Naive thymus-derived CD4-positive, alpha-beta T cell (primary cell): Measurements from ENCODE around the gene ATXN3. TPM values are rescaled to one million over a fixed set of nuclear protein-coding genes. Genes with fewer than 3 reads are reported as not detected.

Source experiments
- ATAC-seq: fragments of 150-1000 bp; cut with Tn5 transposase; 2 replicates; pipeline ENCODE4 v1.10.0; 2021; ENCODE audit warnings: mild to moderate bottlenecking, moderate library complexity
- CTCF ChIA-PET: fragments of 350-600 bp; sonication (Branson Sonifier 250); formaldehyde crosslinking; loops from one replicate; lab custom pipeline; 2021; ENCODE audit warnings: antibody characterized with exemption; lab: Charles Lee
- POLR2A ChIA-PET: fragments of 350-600 bp; sonication (Branson Sonifier 250); formaldehyde crosslinking; loops from one replicate; lab custom pipeline; 2021; ENCODE audit warnings: antibody characterized with exemption, inconsistent platforms; lab: Charles Lee
- DNase-seq, 9 donors: peaks; one replicate each; pipeline versions ENCODE4 v3.0.0 to v3.0.0-alpha.2; 2020 to 2022; ENCODE audit warnings: mixed read lengths in 1 of 9
- H3K27ac ChIP-seq: one replicate; pipeline ENCODE4 v1.7.0; 2013; ENCODE audit warnings: mild to moderate bottlenecking, low read depth, low read length, moderate library complexity
- H3K27me3 ChIP-seq, 2 donors: one replicate each; pipeline ENCODE4 v1.7.0; 2013; ENCODE audit warnings: low read length in 2 of 2, mild to moderate bottlenecking in 2 of 2, moderate library complexity in 2 of 2; ENCODE audit not compliant: control insufficient read depth in 2 of 2, insufficient read depth in 2 of 2
- H3K36me3 ChIP-seq, 3 experiments: 1 replicate in 2 of 3; 2 replicates in 1 of 3; pipeline ENCODE4 v1.7.0; 2013; ENCODE audit warnings: low read length in 3 of 3, mild to moderate bottlenecking in 3 of 3, moderate library complexity in 1 of 3; ENCODE audit not compliant: insufficient read depth in 3 of 3, control insufficient read depth in 2 of 3
- H3K4me1 ChIP-seq, 2 donors: one replicate each; pipeline ENCODE4 v1.7.0; 2013; ENCODE audit warnings: low read length in 2 of 2, mild to moderate bottlenecking in 2 of 2, moderate library complexity in 1 of 2; ENCODE audit not compliant: control insufficient read depth in 2 of 2, insufficient read depth in 2 of 2
- H3K4me3 ChIP-seq: 2 replicates; pipeline ENCODE4 v1.7.0; 2013; ENCODE audit warnings: mild to moderate bottlenecking, low read length
- H3K9me3 ChIP-seq, 3 experiments: 1 replicate in 2 of 3; 2 replicates in 1 of 3; pipeline ENCODE4 v1.7.0; 2013; ENCODE audit warnings: low read length in 3 of 3; ENCODE audit not compliant: control insufficient read depth in 2 of 3
- H3K27ac Mint-ChIP-seq, 9 donors: one replicate each; pipeline ENCODE4 v1.8.0; 2020 to 2022; ENCODE audit warnings: mixed read lengths in 9 of 9, mild to moderate bottlenecking in 8 of 9, moderate library complexity in 5 of 9, inconsistent platforms in 2 of 9
- H3K27me3 Mint-ChIP-seq, 5 donors: one replicate each; pipeline ENCODE4 v1.8.0; 2021 to 2022; ENCODE audit warnings: mixed read lengths in 5 of 5, mild to moderate bottlenecking in 1 of 5
- H3K36me3 Mint-ChIP-seq, 5 donors: one replicate each; pipeline ENCODE4 v1.8.0; 2020 to 2022; ENCODE audit warnings: mixed read lengths in 5 of 5, mild to moderate bottlenecking in 3 of 5, inconsistent platforms in 1 of 5
- H3K4me1 Mint-ChIP-seq, 7 donors: one replicate each; pipeline ENCODE4 v1.8.0; 2020 to 2022; ENCODE audit warnings: mixed read lengths in 7 of 7, mild to moderate bottlenecking in 3 of 7, inconsistent platforms in 1 of 7
- H3K4me3 Mint-ChIP-seq, 10 donors: one replicate each; pipeline ENCODE4 v1.8.0; 2020 to 2022; ENCODE audit warnings: mild to moderate bottlenecking in 10 of 10, mixed read lengths in 10 of 10, moderate library complexity in 6 of 10, inconsistent platforms in 2 of 10
- H3K9me3 Mint-ChIP-seq, 11 donors: one replicate each; pipeline ENCODE4 v1.8.0; 2020 to 2022; ENCODE audit warnings: mixed read lengths in 11 of 11, mild to moderate bottlenecking in 4 of 11, inconsistent platforms in 1 of 11, moderate library complexity in 1 of 11
- intact Hi-C, 2 donors: fragments of 100-400 bp; cut with micrococcal nuclease; formaldehyde crosslinking; loops; one replicate each; pipeline ENCODE4 v1.15.1; 2023
- polyA plus RNA-seq, 2 donors: library from polyadenylated mRNA; unstranded; fragments of 300-500 nt; fragmentation: Illumina TruSeq; gene quantifications; one replicate each; pipeline ENCODE4 v1.2.3, GENCODE V29; 2021
- total RNA-seq, 6 experiments: library from RNA in 5 of 6; stranded (reverse) in 5 of 6; gene quantifications; 1 replicate in 5 of 6; 2 replicates in 1 of 6; pipeline ENCODE4 v1.2.3 and lab custom pipeline; 2021 to 2026

ATXN3 gene
- total and polyA plus RNA-seq, 7 experiments from 2014 or later, result 15.5 to 54.9 (median 31.2) TPM

GRCh38 chr14:92135269-92135668 is 28.9 kb upstream of the ATXN3 start:
- H3K4me1 Mint-ChIP-seq, result peaks cover 5 to 19% (median 14%) of the 10 kb centered on the region in 7 donors
- Histone ChIP-seq H3K4me3 (no peak overlapping the region), H3K36me3 (peaks cover 5 to 56% (median 12%) of the 10 kb centered on the region in 3 experiments), H3K9me3 (no peaks in the 10 kb centered on the region), H3K27ac (no peak overlapping the region), H3K4me1 (no peaks in the 10 kb centered on the region), H3K27me3 (no peaks in the 10 kb centered on the region)
- DNase-seq, result peak in 5 of 9 donors; percentile 10 to 37 (median 27)
- H3K36me3 Mint-ChIP-seq, result peaks cover 13 to 44% (median 20%) of the 10 kb centered on the region in 5 donors
- no peak for ATAC-seq
- no peaks in the 10 kb centered on the region for H3K9me3 Mint-ChIP-seq
- no peaks in the 10 kb centered on the region for H3K27me3 Mint-ChIP-seq
- ChIA-PET CTCF (interaction anchor here (0.5 to 1.6 kb wide), 3 partner anchors 14 to 521 kb away, joined by 3 to 8 read pairs (median 3); partner anchors contain the start of genes ATXN3, CPSF2 and NDUFB1), POLR2A (no interaction called here)
- H3K4me3 Mint-ChIP-seq, result no peak overlapping the region
- no peak overlapping the region for H3K27ac Mint-ChIP-seq
- intact Hi-C loops, result loop anchor here (1.0 to 2.0 kb wide), 5 partner anchors 194 to 546 kb away; no protein-coding TSS in a partner anchor

GRCh38 chr14:92134456-92134855 is 28.1 kb upstream of the ATXN3 start:
- H3K27me3 ChIP-seq, result no peaks in the 10 kb centered on the region
- Mint-ChIP-seq H3K4me1 (peaks cover 9 to 24% (median 19%) of the 10 kb centered on the region in 7 donors), H3K27me3 (no peaks in the 10 kb centered on the region), H3K36me3 (peaks cover 13 to 49% (median 20%) of the 10 kb centered on the region in 5 donors), H3K27ac (peak overlapping the region in 1 of 9 donors; percentile 34), H3K4me3 (no peak overlapping the region), H3K9me3 (no peaks in the 10 kb centered on the region)
- intact Hi-C loops, result loop anchor here in 1 of 2 donors (2.0 kb wide), 3 partner anchors 194 to 546 kb away; no protein-coding TSS in a partner anchor
- peaks cover 5 to 60% (median 12%) of the 10 kb centered on the region in 3 experiments for H3K36me3 ChIP-seq
- ChIA-PET CTCF (interaction anchor here (1.6 kb wide), 1 partner anchor 13 kb away, joined by 8 read pairs; the partner anchor contains the start of genes CPSF2 and NDUFB1), POLR2A (no interaction called here)
- H3K9me3 ChIP-seq, result no peaks in the 10 kb centered on the region
- H3K4me3 ChIP-seq, result no peak overlapping the region
- H3K27ac ChIP-seq, result no peak overlapping the region
- no peaks in the 10 kb centered on the region for H3K4me1 ChIP-seq
- DNase-seq (no peak), ATAC-seq (no peak)

GRCh38 chr14:92122761-92123160 is 16.4 kb upstream of the ATXN3 start:
- Mint-ChIP-seq H3K27me3 (no peaks in the 10 kb centered on the region), H3K4me3 (peak overlapping the region; percentile 88 to 100 (median 99)), H3K27ac (peak overlapping the region; percentile 96 to 100 (median 100)), H3K36me3 (peaks cover 10 to 17% (median 10%) of the 10 kb centered on the region in 5 donors), H3K4me1 (peaks cover 34 to 73% (median 62%) of the 10 kb centered on the region in 7 donors), H3K9me3 (peaks cover 0 to 2% (median 0%) of the 10 kb centered on the region in 11 donors)
- intact Hi-C loops, result loop anchor here (5.0 to 10.0 kb wide), 5 partner anchors 610 to 1790 kb away; partner anchors contain the start of genes GOLGA5 (in 2 of the 2), LGMN (in 1 of the 2), LYSET (in 1 of the 2) and MOAP1 (in 1 of the 2)
- Histone ChIP-seq H3K4me1 (peaks cover 17 to 19% of the 10 kb centered on the region in 2 donors), H3K27me3 (no peaks in the 10 kb centered on the region), H3K36me3 (peaks cover 0 to 27% (median 0%) of the 10 kb centered on the region in 3 experiments), H3K4me3 (peak overlapping the region; percentile 78), H3K9me3 (no peaks in the 10 kb centered on the region), H3K27ac (peak overlapping the region; percentile 92)
- CTCF ChIA-PET, result interaction anchor here (1.8 to 2.9 kb wide), 3 partner anchors 11 to 16 kb away, joined by 6 to 13 read pairs (median 8); partner anchors contain the start of gene ATXN3
- POLR2A ChIA-PET, result interaction anchor here (0.7 to 6.9 kb wide), 5 partner anchors 16 to 1767 kb away, joined by 4 to 100 read pairs (median 13); partner anchors contain the start of genes ATXN3, GOLGA5 and TRIP11
- ATAC-seq (no peak), DNase-seq (no peak)

DNA sequence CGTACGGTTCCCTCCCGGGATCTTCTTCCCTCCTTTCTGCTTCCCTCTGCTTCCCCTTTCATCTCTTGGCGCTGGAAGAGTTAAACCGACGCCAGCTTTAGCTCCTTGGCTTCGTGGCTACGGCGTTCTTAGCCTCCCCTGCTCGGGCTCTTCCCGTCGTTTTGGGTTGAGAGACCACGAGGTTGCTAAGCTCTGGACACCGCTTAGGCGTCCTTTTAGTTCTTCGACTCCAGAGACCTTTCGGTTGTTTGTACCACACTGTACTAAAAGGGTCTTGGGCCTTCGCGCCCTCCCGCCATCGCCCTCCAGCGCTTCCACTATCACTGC is 15.9 kb upstream of the ATXN3 start:
- ATAC-seq, result peak; percentile 18
- Mint-ChIP-seq H3K27me3 (no peaks in the 10 kb centered on the region), H3K4me1 (peaks cover 32 to 73% (median 58%) of the 10 kb centered on the region in 7 donors)

GRCh38 chr14:92121670-92122350 is 15.4 kb upstream of the ATXN3 start, which contains the start of the genes CPSF2 and NDUFB1:
Gene CPSF2, plus strand, starts transcription at chr14:92121969. Its CDS starts 9,016 bp downstream, at chr14:92130985.
Gene NDUFB1, minus strand, starts transcription at chr14:92121706. Its CDS starts 4,069 bp downstream, at chr14:92117637.
- H3K4me3 ChIP-seq, result peak within 1 kb of the TSS; percentile 78
- intact Hi-C loops, result loop anchor here (1.0 to 10.0 kb wide), 8 partner anchors 16 to 1790 kb away; partner anchors contain the start of genes ATXN3 (in 2 of the 2), GOLGA5 (in 2 of the 2), TRIP11 (in 2 of the 2) and LGMN (in 1 of the 2)
- peak within 1 kb of the TSS; percentile 92 for H3K27ac ChIP-seq
- H3K36me3 Mint-ChIP-seq, result peaks cover under 1 to 14% (median 5%) of the 10 kb centered on the region in 5 donors
- ATAC-seq (peak; percentile 92), DNase-seq (peak; percentile 74 to 87 (median 85))
- CTCF ChIA-PET, result interaction anchor here (0.8 to 2.9 kb wide), 4 partner anchors 10 to 15 kb away, joined by 3 to 13 read pairs (median 7); partner anchors contain the start of gene ATXN3
- H3K4me1 Mint-ChIP-seq, result peaks cover 27 to 72% (median 53%) of the 10 kb centered on the region in 7 donors
- no peaks in the 10 kb centered on the region for H3K27me3 ChIP-seq
- H3K4me1 ChIP-seq, result peaks cover 17 to 19% of the 10 kb centered on the region in 2 donors
- POLR2A ChIA-PET, result interaction anchor here (0.6 to 6.9 kb wide), 15 partner anchors 12 to 1725 kb away, joined by 3 to 100 read pairs (median 3); partner anchors contain the start of genes ATXN3, CALM1, GOLGA5 and TRIP11
- no peaks in the 10 kb centered on the region for H3K27me3 Mint-ChIP-seq
- peaks cover 0 to 2% (median 0%) of the 10 kb centered on the region in 11 donors for H3K9me3 Mint-ChIP-seq
- H3K4me3 Mint-ChIP-seq, result peak within 1 kb of the TSS; percentile 88 to 100 (median 99)
- H3K36me3 ChIP-seq, result peaks cover 0 to 24% (median 0%) of the 10 kb centered on the region in 3 experiments
- no peaks in the 10 kb centered on the region for H3K9me3 ChIP-seq
- H3K27ac Mint-ChIP-seq, result peak within 1 kb of the TSS; percentile 96 to 100 (median 100)

More for the DNA sequence above, 15.9 kb upstream of the ATXN3 start:
- H3K27ac ChIP-seq, result peak overlapping the region; percentile 92
- peaks cover 0 to 22% (median 0%) of the 10 kb centered on the region in 3 experiments for H3K36me3 ChIP-seq
- ChIA-PET POLR2A (interaction anchor here (0.7 to 6.9 kb wide), 11 partner anchors 15 to 1768 kb away, joined by 3 to 100 read pairs (median 4); partner anchors contain the start of genes ATXN3, GOLGA5 and TRIP11), CTCF (interaction anchor here (1.8 to 2.9 kb wide), 3 partner anchors 11 to 15 kb away, joined by 6 to 13 read pairs (median 8); partner anchors contain the start of gene ATXN3)
- peaks cover 17 to 19% of the 10 kb centered on the region in 2 donors for H3K4me1 ChIP-seq
- no peaks in the 10 kb centered on the region for H3K27me3 ChIP-seq
- H3K4me3 ChIP-seq, result peak overlapping the region; percentile 78
- H3K4me3 Mint-ChIP-seq, result peak overlapping the region; percentile 88 to 100 (median 99)
- DNase-seq, result peak in 1 of 9 donors; percentile 9
- intact Hi-C loops, result loop anchor here (5.0 to 10.0 kb wide), 5 partner anchors 610 to 1790 kb away; partner anchors contain the start of genes GOLGA5 (in 2 of the 2), LGMN (in 1 of the 2), LYSET (in 1 of the 2) and MOAP1 (in 1 of the 2)
- H3K36me3 Mint-ChIP-seq, result peaks cover 6 to 14% (median 6%) of the 10 kb centered on the region in 5 donors
- H3K9me3 Mint-ChIP-seq, result peaks cover 0 to 2% (median 0%) of the 10 kb centered on the region in 11 donors
- H3K27ac Mint-ChIP-seq, result peak overlapping the region; percentile 96 to 100 (median 100)
- no peaks in the 10 kb centered on the region for H3K9me3 ChIP-seq
